Upper lobe of left lung (tissue), 6 donors: ENCODE results near the gene PRSS2. TPM values are rescaled to one million over a fixed set of nuclear protein-coding genes. Genes with fewer than 3 reads are reported as not detected.
"Not testable (repeated sequence)": the region's sequence is repeated elsewhere in the genome, so short reads cannot be mapped to it uniquely, and the experiment has no call there.

Experiments used
- ATAC-seq, 2 donors: fragments of 200-7000 bp; cut with Tn5 transposase; one replicate each; pipeline ENCODE4 v1.9.1; 2022; ENCODE audit warnings: mild to moderate bottlenecking in 2 of 2, moderate library complexity in 2 of 2; ENCODE audit not compliant: low FRiP score in 2 of 2
- DNase-seq, 2 donors: peaks; one replicate each; pipeline ENCODE4 v3.0.0-alpha.2; 2019 to 2020
- H3K27ac ChIP-seq, 4 donors: fragments of 200-600 bp; sonication (generic); one replicate each; pipeline ENCODE4 v1.5.1; 2016 to 2019
- H3K27me3 ChIP-seq, 4 donors: fragments of 200-600 bp; sonication (generic); one replicate each; pipeline ENCODE4 v1.5.1; 2017 to 2019
- H3K36me3 ChIP-seq, 4 donors: fragments of 200-600 bp; sonication (generic); one replicate each; pipeline ENCODE4 v1.5.1; 2016 to 2019
- H3K4me1 ChIP-seq, 4 donors: fragments of 200-600 bp; sonication (generic); one replicate each; pipeline ENCODE4 v1.5.1; 2018 to 2019
- H3K4me3 ChIP-seq, 4 donors: fragments of 200-600 bp; sonication (generic); one replicate each; pipeline ENCODE4 v1.5.1; 2017 to 2019; ENCODE audit warnings: mild to moderate bottlenecking in 2 of 4, moderate library complexity in 1 of 4
- H3K9me3 ChIP-seq, 4 donors: fragments of 200-600 bp; sonication (generic); one replicate each; pipeline ENCODE4 v1.5.1; 2018 to 2019
- CTCF ChIP-seq, 6 experiments: fragments of 450-650 bp in 4 of 6; fragments of 200-600 bp in 2 of 6; sonication (generic) in 2 of 6; IDR thresholded peaks; one replicate each; pipeline ENCODE4 v1.5.1; 2016 to 2019; ENCODE audit warnings: antibody characterized with exemption in 6 of 6
- EP300 ChIP-seq, 4 donors: sonication (generic); formaldehyde crosslinking; IDR thresholded peaks; one replicate each; pipeline ENCODE4 v1.5.1; 2017; ENCODE audit warnings: antibody characterized with exemption in 4 of 4, control low read depth in 2 of 4
- POLR2A ChIP-seq, 4 donors: fragments of 450-650 bp; IDR thresholded peaks; one replicate each; pipeline ENCODE4 v1.5.1; 2016 to 2017; ENCODE audit warnings: antibody characterized with exemption in 4 of 4, mild to moderate bottlenecking in 2 of 4
- POLR2AphosphoS5 ChIP-seq, 2 donors: sonication (generic); formaldehyde crosslinking; IDR thresholded peaks; one replicate each; pipeline ENCODE4 v1.5.1; 2017; ENCODE audit warnings: antibody characterized with exemption in 2 of 2
- WGBS, 2 donors: methylation state at CpG; one replicate each; pipeline ENCODE4 v1.1.5; 2017 to 2018; 5-methylcytosine and 5-hydroxymethylcytosine counted together
- total RNA-seq, 6 donors: library from RNA; depleted of rRNA in 4 of 6; stranded (reverse); fragments of >200 nt in 4 of 6; gene quantifications; one replicate each; pipeline versions ENCODE4 v1.1.0 to v1.2.1, GENCODE V29; 2016 to 2021
- donor health status: DM: no; HTN: no; CAD: no; lungs with moderate emphysema.
- donor health status: DM: no; HTN: yes; CAD: no; lungs with severe emphysema.

The PRSS2 gene
- total RNA-seq, 6 donors from 2014 or later = 34.2 to 64.5 TPM; not detected in 4

GRCh38 chr7:142752376-142753225 lies 18.2 kb upstream of the PRSS2 start:
- no peaks in the 10 kb centered on the region for H3K36me3 ChIP-seq
- ATAC-seq = no peak
- no peak for DNase-seq
- H3K27ac ChIP-seq = no peak overlapping the region
- TF ChIP-seq CTCF (IDR thresholded peaks at IDR 0.05) (no peak), POLR2AphosphoS5 (IDR thresholded peaks at IDR 0.05) (no peak), EP300 (IDR thresholded peaks at IDR 0.05) (no peak), POLR2A (IDR thresholded peaks at IDR 0.05) (no peak)
- H3K9me3 ChIP-seq = no peaks in the 10 kb centered on the region
- no peaks in the 10 kb centered on the region for H3K4me1 ChIP-seq
- no peaks in the 10 kb centered on the region for H3K27me3 ChIP-seq
- no peak overlapping the region for H3K4me3 ChIP-seq
- WGBS, 2 donors = 55 to 77% methylated on average over 3 of the region's 3 CpGs

GRCh38 chr7:142753366-142753765 lies 17.4 kb upstream of the PRSS2 start:
- Histone ChIP-seq H3K36me3 (no peaks in the 10 kb centered on the region), H3K27me3 (no peaks in the 10 kb centered on the region), H3K4me3 (no peak overlapping the region), H3K9me3 (no peaks in the 10 kb centered on the region), H3K4me1 (no peaks in the 10 kb centered on the region), H3K27ac (no peak overlapping the region)
- TF ChIP-seq CTCF (IDR thresholded peaks at IDR 0.05) (no peak), POLR2AphosphoS5 (IDR thresholded peaks at IDR 0.05) (no peak), POLR2A (IDR thresholded peaks at IDR 0.05) (no peak), EP300 (IDR thresholded peaks at IDR 0.05) (no peak)
- no peak for ATAC-seq
- DNase-seq = no peak
- 75 to 77% methylated on average over 7 to 8 of the region's 8 CpGs for WGBS, 2 donors

GRCh38 chr7:142753925-142754491 lies 16.8 kb upstream of the PRSS2 start:
- not testable (repeated sequence) for H3K27me3 ChIP-seq, H3K4me1 ChIP-seq, H3K27ac ChIP-seq, ATAC-seq, H3K36me3 ChIP-seq, H3K9me3 ChIP-seq, DNase-seq, H3K4me3 ChIP-seq
- 62 to 65% methylated on average over 4 to 5 of the region's 5 CpGs for WGBS, 2 donors

- no peak overlapping the region for H3K4me3 ChIP-seq
- H3K36me3 ChIP-seq = no peaks in the 10 kb centered on the region
- TF ChIP-seq EP300 (IDR thresholded peaks at IDR 0.05) = no peak
- no peak for TF ChIP-seq POLR2A (IDR thresholded peaks at IDR 0.05)
- no peak for TF ChIP-seq POLR2AphosphoS5 (IDR thresholded peaks at IDR 0.05)
- TF ChIP-seq CTCF (IDR thresholded peaks at IDR 0.05) = no peak
- H3K4me1 ChIP-seq = no peaks in the 10 kb centered on the region
- ATAC-seq = no peak
- 75 to 80% methylated on average over 10 of the region's 10 CpGs for WGBS, 2 donors
- no peak overlapping the region for H3K27ac ChIP-seq
- no peaks in the 10 kb centered on the region for H3K27me3 ChIP-seq
- H3K9me3 ChIP-seq = no peaks in the 10 kb centered on the region
- no peak for DNase-seq
These were observed 15.8 kb upstream of the PRSS2 start for GRCh38 chr7:142754681-142755575.

GRCh38 chr7:142758312-142758711 lies 12.5 kb upstream of the PRSS2 start:
- not testable (repeated sequence) for DNase-seq, H3K9me3 ChIP-seq, H3K36me3 ChIP-seq, H3K27me3 ChIP-seq, ATAC-seq, H3K27ac ChIP-seq, H3K4me1 ChIP-seq, H3K4me3 ChIP-seq
- 73 to 88% methylated on average over 1 to 3 of the region's 3 CpGs for WGBS, 2 donors
